Hepatocyte (in vitro differentiated cells): ENCODE results near the gene RNF181. TPM values are rescaled to one million over a fixed set of nuclear protein-coding genes. Genes with fewer than 3 reads are reported as not detected.
A peak's percentile ranks its signal among the peaks of the same experiment; 100 is the strongest.

Experiments used
- DNase-seq: peaks from one replicate; pipeline ENCODE4 v3.0.0-alpha.2; 2016; ENCODE audit warnings: low spot score
- H2AFZ ChIP-seq: fragments of 200-600 bp; sonication (generic); 2 replicates; pipeline ENCODE4 v1.6.0; 2016; ENCODE audit warnings: antibody characterized with exemption, mild to moderate bottlenecking
- H3K27ac ChIP-seq: fragments of 200-600 bp; sonication (generic); 2 replicates; pipeline ENCODE4 v1.5.1; 2016; ENCODE audit warnings: mild to moderate bottlenecking
- H3K27me3 ChIP-seq: fragments of 200-600 bp; sonication (generic); 2 replicates; pipeline ENCODE4 v1.6.1; 2016
- H3K36me3 ChIP-seq: fragments of 200-600 bp; sonication (generic); replicated peaks from 2 replicates; pipeline ENCODE4 v1.5.1; 2016; ENCODE audit warnings: low read depth; ENCODE audit not compliant: insufficient read depth
- H3K4me1 ChIP-seq: fragments of 200-600 bp; sonication (generic); 2 replicates; pipeline ENCODE4 v1.5.1; 2016; ENCODE audit warnings: mild to moderate bottlenecking, moderate library complexity; ENCODE audit not compliant: insufficient read depth
- H3K4me2 ChIP-seq: fragments of 200-600 bp; sonication (generic); 2 replicates; pipeline ENCODE4 v1.6.0; 2016
- H3K4me3 ChIP-seq: fragments of 200-600 bp; sonication (generic); 2 replicates; pipeline ENCODE4 v1.5.1; 2016; ENCODE audit warnings: mild to moderate bottlenecking
- H3K79me2 ChIP-seq: fragments of 200-600 bp; sonication (generic); 2 replicates; pipeline ENCODE4 v1.6.0; 2017; ENCODE audit warnings: mild to moderate bottlenecking
- H3K9me2 ChIP-seq: fragments of 200-600 bp; sonication (generic); replicated peaks from 2 replicates; pipeline ENCODE4 v1.6.0; 2017; ENCODE audit warnings: mild to moderate bottlenecking; ENCODE audit not compliant: insufficient read depth
- H3K9me3 ChIP-seq: fragments of 200-600 bp; sonication (generic); 2 replicates; pipeline ENCODE4 v1.5.1; 2016; ENCODE audit warnings: low read depth, mild to moderate bottlenecking
- H4K20me1 ChIP-seq: fragments of 200-600 bp; sonication (generic); 2 replicates; pipeline ENCODE4 v1.6.0; 2016; ENCODE audit warnings: mild to moderate bottlenecking; ENCODE audit not compliant: insufficient read depth, poor library complexity, severe bottlenecking
- CTCF ChIP-seq: fragments of 200-600 bp; sonication (generic); IDR thresholded peaks from 2 replicates; pipeline ENCODE4 v1.5.1; 2016; ENCODE audit warnings: antibody characterized with exemption, mild to moderate bottlenecking; ENCODE audit not compliant: poor library complexity
- EZH2 ChIP-seq: fragments of 200-600 bp; sonication (generic); IDR thresholded peaks from 2 replicates; pipeline ENCODE4 v1.6.1; 2016; ENCODE audit warnings: antibody characterized with exemption, mild to moderate bottlenecking, borderline replicate concordance
- EZH2phosphoT487 ChIP-seq: fragments of 200-600 bp; sonication (generic); IDR thresholded peaks from one replicate; pipeline ENCODE4 v1.6.1; 2018; ENCODE audit warnings: antibody characterized with exemption, mild to moderate bottlenecking, low read depth, moderate library complexity; ENCODE audit not compliant: unreplicated experiment, severe bottlenecking
- WGBS: methylation state at CpG from one replicate; pipeline ENCODE4 v1.1.6; 2016; ENCODE audit warnings: low lambda C conversion rate; ENCODE audit errors: missing lambda C conversion rate; 5-methylcytosine and 5-hydroxymethylcytosine counted together
- polyA plus RNA-seq: library from polyadenylated mRNA; unstranded; fragments of >200 nt; fragmentation: Nextera tagmentation; extraction: Ambion mirVana; gene quantifications from 2 replicates; pipeline ENCODE4 v1.2.1, GENCODE V29; 2016
- total RNA-seq: library from RNA; depleted of rRNA; stranded (reverse); fragments of >200 nt; gene quantifications from 2 replicates; pipeline ENCODE4 v1.2.3, GENCODE V29; 2014

The RNF181 gene
- total and polyA plus RNA-seq, 2 experiments from 2014 or later = 159 to 250 TPM

- H3K36me3 ChIP-seq = no peaks in the 10 kb centered on the region
- peaks cover 20% of the 10 kb centered on the region for H3K79me2 ChIP-seq
- H2AFZ ChIP-seq = peak overlapping the region; percentile 48
- H3K27ac ChIP-seq = peak overlapping the region; percentile 90
- H3K4me1 ChIP-seq = peaks cover 10% of the 10 kb centered on the region
- peaks cover 5% of the 10 kb centered on the region for H4K20me1 ChIP-seq
- H3K9me3 ChIP-seq = no peaks in the 10 kb centered on the region
- H3K4me2 ChIP-seq = peak overlapping the region; percentile 81
- H3K4me3 ChIP-seq = peak overlapping the region; percentile 25
- H3K9me2 ChIP-seq = no peaks in the 10 kb centered on the region
- DNase-seq = no peak
- 27% methylated on average over 13 of the region's 13 CpGs for WGBS
- H3K27me3 ChIP-seq = no peaks in the 10 kb centered on the region
- TF ChIP-seq EZH2phosphoT487 (no peak), EZH2 (no peak), CTCF (no peak)
These were observed 737 bp upstream of the RNF181 start for GRCh38 chr2:85594715-85595300.

- Histone ChIP-seq H3K79me2 (peaks cover 22% of the 10 kb centered on the region), H4K20me1 (peaks cover 5% of the 10 kb centered on the region), H3K9me3 (no peaks in the 10 kb centered on the region), H3K27me3 (no peaks in the 10 kb centered on the region), H3K36me3 (no peaks in the 10 kb centered on the region), H3K27ac (peak overlapping the region; percentile 75), H2AFZ (peak overlapping the region; percentile 42), H3K4me2 (peak overlapping the region; percentile 80), H3K4me1 (peaks cover 7% of the 10 kb centered on the region), H3K9me2 (no peaks in the 10 kb centered on the region), H3K4me3 (peak overlapping the region; percentile 42)
- TF ChIP-seq EZH2 (no peak), CTCF (no peak), EZH2phosphoT487 (no peak)
- WGBS = 8% methylated on average over 10 of the region's 10 CpGs
- peak; percentile 52 for DNase-seq
These were observed 435 bp downstream of the RNF181 start for GRCh38 chr2:85596026-85596333.

GRCh38 chr2:85596486-85597143 lies 1.1 kb downstream of the RNF181 start:
- TF ChIP-seq EZH2 = no peak
- Histone ChIP-seq H2AFZ (no peak overlapping the region), H3K4me1 (peaks cover 10% of the 10 kb centered on the region), H3K4me2 (peak overlapping the region; percentile 80), H3K9me3 (no peaks in the 10 kb centered on the region), H3K79me2 (peaks cover 26% of the 10 kb centered on the region), H3K36me3 (no peaks in the 10 kb centered on the region), H3K27ac (peak overlapping the region; percentile 75), H3K9me2 (no peaks in the 10 kb centered on the region), H3K27me3 (no peaks in the 10 kb centered on the region), H3K4me3 (peak overlapping the region; percentile 42), H4K20me1 (peaks cover 5% of the 10 kb centered on the region)
- DNase-seq = no peak
- 67% methylated on average over 3 of the region's 3 CpGs for WGBS

- H3K4me2 ChIP-seq = peak overlapping the region; percentile 80
- H3K36me3 ChIP-seq = no peaks in the 10 kb centered on the region
- H4K20me1 ChIP-seq = peaks cover 5% of the 10 kb centered on the region
- no peaks in the 10 kb centered on the region for H3K9me3 ChIP-seq
- H2AFZ ChIP-seq = no peak overlapping the region
- no peak overlapping the region for H3K27ac ChIP-seq
- DNase-seq = no peak
- no peaks in the 10 kb centered on the region for H3K9me2 ChIP-seq
- H3K27me3 ChIP-seq = no peaks in the 10 kb centered on the region
- no peak for TF ChIP-seq EZH2
- TF ChIP-seq EZH2phosphoT487 = no peak
- no peak for TF ChIP-seq CTCF
- H3K4me3 ChIP-seq = no peak overlapping the region
- H3K4me1 ChIP-seq = peaks cover 11% of the 10 kb centered on the region
- WGBS = 91% methylated on average over 5 of the region's 5 CpGs
- peaks cover 28% of the 10 kb centered on the region for H3K79me2 ChIP-seq
These were observed 1.7 kb downstream of the RNF181 start for GRCh38 chr2:85597241-85597640.
